HG03135 (cell line): ENCODE results near the gene HYAL4.
A peak's percentile ranks its signal among the peaks of the same experiment; 100 is the strongest.
"Not testable (repeated sequence)": the region's sequence is repeated elsewhere in the genome, so short reads cannot be mapped to it uniquely, and the experiment has no call there.

ENCODE experiments used
- ATAC-seq: cut with Tn5 transposase; IDR thresholded peaks from one replicate; pipeline ENCODE4 v1.9.1; 2021; ENCODE audit warnings: mild to moderate bottlenecking, moderate library complexity; ENCODE audit not compliant: unreplicated experiment

Gene HYAL4

GRCh38 chr7:123845823-123846216 lies 851 bp downstream of the HYAL4 start:
- ATAC-seq: no peak

GRCh38 chr7:123846217-123846891 lies 1.4 kb downstream of the HYAL4 start:
- no peak for ATAC-seq

GRCh38 chr7:123847868-123848267 lies 2.9 kb downstream of the HYAL4 start:
- ATAC-seq: no peak

DNA sequence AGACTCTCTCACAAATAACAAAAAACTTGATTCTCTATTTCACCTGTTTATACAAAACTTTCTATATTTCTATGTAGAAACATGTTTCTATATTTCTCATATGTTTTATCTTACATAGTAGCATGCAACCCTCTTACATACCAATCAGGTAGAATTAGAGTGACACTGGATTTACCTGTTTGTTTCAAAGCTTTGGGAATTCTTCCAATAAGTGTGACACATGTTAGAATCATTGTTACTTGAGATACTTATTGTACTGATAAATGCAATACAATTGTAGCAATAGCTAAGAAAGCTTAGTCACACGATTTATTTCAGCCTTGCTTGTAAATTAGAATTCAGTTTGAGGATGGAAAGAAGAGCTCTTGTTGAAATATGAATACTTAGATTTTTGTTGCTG lies 4.9 kb downstream of the HYAL4 start:
- no peak for ATAC-seq

DNA sequence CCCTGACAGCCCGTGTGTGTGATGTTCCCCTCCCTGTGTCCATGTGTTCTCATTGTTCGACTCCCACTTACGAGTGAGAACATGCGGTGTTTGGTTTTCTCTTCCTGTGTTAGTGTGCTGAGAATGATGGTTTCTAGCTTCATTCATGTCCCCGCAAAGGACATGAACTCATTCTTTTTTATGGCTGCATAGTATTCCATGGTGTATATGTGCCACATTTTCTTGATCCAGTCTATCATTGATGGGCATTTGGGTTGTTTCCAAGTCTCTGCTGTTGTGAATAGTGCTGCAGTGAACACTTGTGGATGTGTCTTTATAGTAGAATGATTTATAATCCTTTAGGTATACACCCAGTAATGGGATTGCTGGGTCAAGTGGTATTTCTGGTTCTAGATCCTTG lies 6.4 kb downstream of the HYAL4 start:
- ATAC-seq: not testable (repeated sequence)

DNA sequence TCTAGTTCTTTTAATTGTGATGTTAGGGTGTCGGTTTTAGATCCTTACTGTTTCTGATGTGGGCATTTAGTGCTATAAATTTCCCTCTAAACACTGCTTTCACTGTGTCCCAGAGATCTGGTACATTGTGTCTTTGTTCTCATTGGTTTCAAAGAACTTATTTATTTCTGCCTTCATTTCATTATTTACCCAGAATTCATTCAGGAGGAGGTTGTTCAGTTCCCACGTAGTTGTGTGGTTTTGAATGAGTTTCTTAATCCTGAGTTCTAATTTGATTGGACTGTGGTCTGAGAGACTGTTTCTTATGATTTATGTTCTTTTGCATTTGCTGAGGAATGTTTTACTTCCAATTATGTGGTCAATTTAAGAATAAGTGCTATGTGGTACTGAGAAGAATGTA lies 9.3 kb downstream of the HYAL4 start:
- not testable (repeated sequence) for ATAC-seq

DNA sequence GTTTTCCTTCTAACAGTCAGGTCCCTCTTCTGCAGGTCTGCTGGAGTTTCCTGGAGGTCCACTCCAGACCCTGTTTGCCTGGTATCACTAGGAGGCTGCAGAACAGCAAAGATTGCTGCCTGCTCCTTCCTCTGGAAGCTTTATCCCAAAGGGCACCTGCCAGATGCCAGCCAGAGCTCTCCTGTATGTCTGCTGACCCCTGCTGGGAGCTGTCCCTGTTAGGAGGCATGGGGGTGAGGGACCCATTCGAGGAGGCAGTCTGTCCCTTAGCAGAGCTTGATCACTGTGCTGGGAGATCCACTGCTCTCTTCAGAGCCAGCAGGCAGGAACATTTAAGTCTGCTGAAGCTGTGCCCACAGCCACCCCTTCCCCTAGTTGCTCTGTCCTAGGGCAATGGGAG lies 11.5 kb downstream of the HYAL4 start:
- not testable (repeated sequence) for ATAC-seq

DNA sequence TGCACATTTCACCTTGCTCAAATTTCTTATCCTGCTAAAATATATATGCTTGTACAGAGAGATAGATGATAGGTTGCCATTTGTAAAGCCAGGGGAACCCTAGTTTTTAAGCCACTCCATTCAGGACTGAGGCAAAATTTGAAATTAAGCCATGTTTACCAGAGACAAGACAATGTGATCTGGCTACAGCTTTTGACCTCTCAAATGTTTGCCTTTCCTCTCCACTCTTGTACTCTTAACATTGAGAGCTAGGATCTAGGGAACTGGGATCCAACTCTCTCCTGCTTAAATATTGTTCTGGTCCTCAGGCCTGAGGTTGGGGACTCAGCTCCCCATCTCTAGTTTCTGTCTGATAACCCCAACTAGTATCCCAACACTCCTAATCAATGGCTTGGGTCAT lies 15.9 kb downstream of the HYAL4 start:
- no peak for ATAC-seq

DNA sequence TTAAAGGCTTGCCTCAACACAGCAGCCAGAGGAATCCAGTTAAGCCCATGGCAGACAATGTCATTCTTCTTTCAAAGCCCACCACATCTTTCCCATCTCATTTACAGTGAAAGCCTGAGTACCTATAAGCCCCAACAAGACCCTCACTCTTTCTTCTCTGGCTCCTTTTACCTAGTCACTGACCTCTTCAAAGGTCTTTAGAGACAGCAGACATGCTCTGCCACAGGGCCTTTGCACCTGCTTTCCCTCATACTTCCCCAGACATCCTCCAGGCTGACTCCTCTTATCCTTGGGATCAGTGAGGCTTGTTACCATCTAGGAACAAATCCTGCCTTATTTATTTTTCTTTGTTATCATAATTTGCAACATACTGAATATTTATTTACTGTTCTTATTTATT lies 17.8 kb downstream of the HYAL4 start:
- ATAC-seq: no peak

GRCh38 chr7:123863461-123863860 lies 18.5 kb downstream of the HYAL4 start:
- no peak for ATAC-seq

DNA sequence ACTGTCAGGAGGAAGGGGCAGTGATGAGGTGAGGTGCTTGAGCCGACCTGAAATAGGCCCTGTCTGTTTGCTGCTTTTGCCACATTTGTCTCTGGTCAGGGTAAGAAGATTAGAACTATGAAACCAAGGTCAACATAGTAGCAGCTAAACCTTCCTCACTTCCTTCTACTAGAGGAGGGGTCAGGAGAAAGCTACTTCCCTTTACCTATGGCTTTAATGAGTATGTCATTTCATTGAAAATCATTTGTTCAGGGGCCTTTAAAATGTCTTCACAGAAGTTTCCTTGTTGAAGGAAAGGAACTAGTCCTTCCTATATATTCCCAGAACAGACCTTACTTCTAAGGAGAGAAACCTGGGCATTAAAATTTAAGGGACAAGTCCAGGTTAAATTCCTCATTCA lies 19.0 kb downstream of the HYAL4 start:
- ATAC-seq: no peak

DNA sequence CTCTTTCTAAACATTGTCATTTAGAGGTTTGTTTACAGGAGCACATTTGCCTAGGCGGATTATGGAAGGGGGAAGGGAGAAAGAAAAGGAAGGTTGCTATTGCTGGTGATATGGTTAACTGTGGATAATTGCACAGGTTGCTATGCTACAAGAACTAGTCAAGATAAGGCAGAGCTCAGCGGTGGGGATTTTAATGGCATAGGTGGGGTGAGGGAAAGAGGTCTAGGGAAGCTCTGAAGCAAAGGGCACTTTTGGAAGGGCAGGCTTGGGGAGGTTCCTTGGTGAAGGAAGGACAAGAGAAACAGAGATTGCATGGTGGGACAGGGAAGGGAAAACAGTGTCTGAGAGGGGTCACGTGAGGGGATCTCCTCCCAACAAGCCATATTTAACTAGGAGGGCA lies 19.5 kb downstream of the HYAL4 start:
- ATAC-seq: no peak

- no peak for ATAC-seq
Measured at GRCh38 chr7:123864966-123865365, 20.0 kb downstream of the HYAL4 start.

GRCh38 chr7:123865517-123866117 lies 20.6 kb downstream of the HYAL4 start:
- peak; percentile 86 for ATAC-seq

DNA sequence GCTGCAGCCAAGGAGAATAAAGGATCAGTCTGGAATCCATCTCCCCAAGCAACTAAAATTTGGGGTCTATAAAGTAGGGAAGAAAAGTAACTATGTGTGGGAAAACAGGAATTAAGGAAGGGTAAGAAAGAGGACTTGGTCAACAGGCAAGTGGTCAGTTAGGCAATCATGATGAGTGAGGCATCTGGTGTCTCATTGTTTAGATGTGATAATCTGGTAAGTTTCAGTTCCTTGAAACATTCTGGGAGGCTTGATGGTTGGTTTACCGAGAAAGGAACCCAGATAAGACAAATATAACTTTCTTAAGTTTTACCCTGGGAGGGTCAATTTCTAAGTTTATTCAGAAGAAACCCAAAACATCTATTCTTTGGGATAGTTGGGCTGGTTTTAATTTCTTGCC lies 22.3 kb downstream of the HYAL4 start:
- ATAC-seq: no peak

GRCh38 chr7:123871998-123872867 lies 27.3 kb downstream of the HYAL4 start:
- ATAC-seq: peak; percentile 84

GRCh38 chr7:123872908-123873307 lies 27.9 kb downstream of the HYAL4 start:
- ATAC-seq: no peak

GRCh38 chr7:123876557-123877256 lies 31.7 kb downstream of the HYAL4 start:
- ATAC-seq: no peak

DNA sequence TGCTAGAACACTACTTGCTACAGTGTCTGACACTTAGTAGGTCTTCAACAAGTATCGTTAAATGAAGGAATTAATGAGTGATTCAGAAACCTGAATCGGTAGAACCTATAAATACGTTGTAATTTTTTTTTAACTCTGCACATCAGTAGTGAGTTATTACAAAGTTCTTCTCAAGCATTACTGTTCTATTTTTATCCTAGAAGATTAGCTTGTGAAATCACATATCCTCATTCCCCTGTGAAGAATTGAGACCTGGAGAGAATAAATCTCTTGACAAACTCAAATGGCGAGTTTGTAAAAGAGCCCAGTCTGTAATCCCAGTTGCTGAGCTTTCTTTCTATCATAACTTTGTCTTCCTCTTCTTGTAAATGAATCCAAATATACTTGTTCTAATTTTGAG lies 34.7 kb downstream of the HYAL4 start:
- no peak for ATAC-seq

DNA sequence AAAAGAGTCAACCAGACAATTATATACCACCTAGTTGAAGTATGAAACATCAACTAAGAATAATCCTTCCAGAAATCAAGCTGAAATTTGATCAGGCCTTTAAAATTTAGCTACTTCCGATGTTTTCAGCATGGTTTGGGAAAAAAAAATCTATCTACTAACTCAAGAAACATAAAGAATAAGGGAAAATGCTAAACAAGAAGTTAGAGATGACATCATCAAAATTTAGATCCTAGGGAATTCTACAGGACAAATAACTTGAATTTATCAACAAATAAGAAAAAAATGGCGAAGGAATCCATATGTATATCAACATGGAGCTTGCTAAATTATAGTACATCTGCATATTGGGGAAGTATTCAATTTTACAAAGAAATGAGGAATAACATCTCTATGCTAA lies 36.3 kb downstream of the HYAL4 start:
- ATAC-seq: no peak

DNA sequence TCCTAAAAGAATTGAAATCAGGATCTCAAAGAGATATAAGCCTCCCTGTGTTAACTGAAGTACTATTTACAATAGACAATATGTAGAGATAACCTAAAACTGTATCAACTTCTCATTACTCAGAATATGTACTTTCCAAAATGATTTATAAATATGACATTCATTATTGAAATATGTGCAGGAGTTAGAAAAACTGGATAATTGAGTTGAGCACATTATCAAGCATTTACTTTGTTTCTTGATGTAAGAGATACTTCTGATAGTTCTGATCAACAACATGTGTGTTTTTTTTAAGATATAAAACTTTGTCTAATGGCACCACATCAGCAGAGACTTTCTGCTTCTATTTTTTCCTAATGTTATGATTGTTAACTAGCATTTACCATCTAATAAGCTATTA lies 38.2 kb downstream of the HYAL4 start:
- no peak for ATAC-seq
